DND-41 (cell line): ENCODE data around the gene PAIP2.
A peak's percentile ranks its signal among the peaks of the same experiment; 100 is the strongest.

Source experiments
- CTCF ChIP-seq: IDR thresholded peaks from 2 replicates; pipeline ENCODE4 v1.5.1; 2012; ENCODE audit warnings: borderline replicate concordance, low read length, moderate library complexity, mild to moderate bottlenecking; ENCODE audit not compliant: poor library complexity, severe bottlenecking; ENCODE audit errors: extremely low read depth
- EZH2 ChIP-seq: IDR thresholded peaks from 3 replicates; pipeline ENCODE4 v1.6.1; 2012; ENCODE audit warnings: borderline replicate concordance, low read depth, mild to moderate bottlenecking, moderate library complexity, low read length, inconsistent platforms; ENCODE audit not compliant: severe bottlenecking

DNA sequence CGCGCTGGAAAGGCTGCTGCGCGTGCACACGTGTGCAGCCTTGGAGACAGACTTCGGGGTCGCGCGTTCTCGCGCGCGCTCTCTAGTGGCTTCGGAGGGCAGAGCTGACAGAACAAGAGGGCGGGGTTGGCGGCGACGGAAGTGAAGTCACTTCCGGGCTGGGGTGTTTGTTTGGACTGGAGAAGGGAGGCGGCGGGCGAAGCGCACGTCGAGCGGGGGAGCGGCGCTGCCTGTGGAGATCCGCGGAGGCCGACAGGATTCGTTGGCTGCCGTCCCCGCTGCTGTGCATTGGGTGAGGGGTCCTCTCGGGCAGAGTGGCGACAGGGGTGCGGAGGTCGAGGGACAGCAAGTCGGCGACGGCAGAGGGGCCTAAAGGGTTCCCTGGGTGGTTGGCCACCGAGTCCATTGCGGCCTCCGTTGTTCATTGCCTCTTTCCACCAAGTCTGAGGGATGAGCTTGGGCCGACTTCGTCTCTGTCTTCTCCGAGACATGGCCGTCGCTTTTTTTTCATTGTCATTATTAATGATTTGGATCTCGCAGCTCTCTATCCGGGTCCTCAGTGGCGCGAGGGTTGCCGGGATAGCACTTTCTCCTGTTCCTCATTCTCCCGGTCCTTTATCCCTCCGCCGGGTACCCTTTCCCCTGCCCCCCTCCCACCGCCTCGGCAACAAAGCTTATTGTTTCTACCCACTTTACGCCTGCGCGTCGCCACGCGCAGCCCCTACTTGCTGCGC lies at the start of gene PAIP2:
- peak; percentile 93 for TF ChIP-seq CTCF
- no peak for TF ChIP-seq EZH2
